CD4-positive, alpha-beta T cell treated with Interleukin-17A for 1 hour (primary cell): ENCODE measurements around the gene NLRP6.
A peak's percentile ranks its signal among the peaks of the same experiment; 100 is the strongest.

Source experiments
- DNase-seq: peaks from one replicate; pipeline ENCODE4 v3.0.0-alpha.2; 2020

Gene NLRP6

GRCh38 chr11:294780-295179 lies 16.6 kb downstream of the NLRP6 start:
- DNase-seq: no peak

- DNase-seq: no peak
These were observed 17.4 kb downstream of the NLRP6 start for GRCh38 chr11:295351-296170.

DNA sequence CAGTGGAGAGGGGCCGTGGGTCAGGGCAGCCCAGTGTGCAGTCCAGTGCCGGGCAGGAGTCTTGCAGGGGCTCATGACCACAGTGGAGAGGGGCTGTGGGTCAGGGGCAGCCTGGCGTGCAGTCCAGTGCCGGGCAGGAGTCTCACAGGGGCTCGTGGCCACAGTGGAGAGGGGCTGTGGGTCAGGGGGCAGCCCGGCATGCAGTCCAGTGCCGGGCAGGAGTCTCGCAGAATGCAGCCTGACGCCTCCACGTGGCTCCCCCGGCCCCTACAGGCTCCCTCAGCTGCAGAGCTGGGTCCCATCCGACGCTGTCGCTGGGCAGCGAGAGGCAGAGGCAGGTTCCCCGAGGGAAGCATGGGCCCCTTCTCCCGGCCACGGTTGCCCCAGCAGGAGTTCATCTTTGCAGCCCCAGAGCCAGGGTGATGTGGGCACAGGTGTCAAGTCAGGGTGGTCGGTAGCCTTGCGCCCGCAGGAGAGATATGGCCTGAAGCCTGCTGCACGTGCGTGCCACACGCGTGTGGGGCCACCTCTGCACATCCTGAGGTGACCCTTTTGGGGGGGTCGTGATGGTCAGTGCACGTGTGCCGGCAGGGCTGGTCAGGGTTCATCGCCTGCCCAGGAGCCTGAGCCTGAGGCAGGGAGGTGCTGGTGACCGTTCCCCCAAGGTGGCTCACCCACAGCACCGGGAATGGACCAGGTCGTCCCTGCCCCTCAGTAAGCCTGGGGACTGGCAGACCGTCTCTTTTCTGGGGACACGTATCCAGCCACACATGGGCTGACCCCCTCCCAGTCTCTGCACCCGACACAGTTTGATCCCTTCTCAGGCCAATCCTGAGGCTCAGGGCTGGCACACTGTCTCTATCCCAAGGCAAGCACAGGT lies 18.2 kb downstream of the NLRP6 start:
- no peak for DNase-seq

GRCh38 chr11:297051-297585 lies 18.9 kb downstream of the NLRP6 start:
- no peak for DNase-seq

GRCh38 chr11:297586-298405 lies 19.6 kb downstream of the NLRP6 start:
- DNase-seq: peak; percentile 60

- DNase-seq: no peak
These were observed 20.3 kb downstream of the NLRP6 start for GRCh38 chr11:298406-299065.

DNA sequence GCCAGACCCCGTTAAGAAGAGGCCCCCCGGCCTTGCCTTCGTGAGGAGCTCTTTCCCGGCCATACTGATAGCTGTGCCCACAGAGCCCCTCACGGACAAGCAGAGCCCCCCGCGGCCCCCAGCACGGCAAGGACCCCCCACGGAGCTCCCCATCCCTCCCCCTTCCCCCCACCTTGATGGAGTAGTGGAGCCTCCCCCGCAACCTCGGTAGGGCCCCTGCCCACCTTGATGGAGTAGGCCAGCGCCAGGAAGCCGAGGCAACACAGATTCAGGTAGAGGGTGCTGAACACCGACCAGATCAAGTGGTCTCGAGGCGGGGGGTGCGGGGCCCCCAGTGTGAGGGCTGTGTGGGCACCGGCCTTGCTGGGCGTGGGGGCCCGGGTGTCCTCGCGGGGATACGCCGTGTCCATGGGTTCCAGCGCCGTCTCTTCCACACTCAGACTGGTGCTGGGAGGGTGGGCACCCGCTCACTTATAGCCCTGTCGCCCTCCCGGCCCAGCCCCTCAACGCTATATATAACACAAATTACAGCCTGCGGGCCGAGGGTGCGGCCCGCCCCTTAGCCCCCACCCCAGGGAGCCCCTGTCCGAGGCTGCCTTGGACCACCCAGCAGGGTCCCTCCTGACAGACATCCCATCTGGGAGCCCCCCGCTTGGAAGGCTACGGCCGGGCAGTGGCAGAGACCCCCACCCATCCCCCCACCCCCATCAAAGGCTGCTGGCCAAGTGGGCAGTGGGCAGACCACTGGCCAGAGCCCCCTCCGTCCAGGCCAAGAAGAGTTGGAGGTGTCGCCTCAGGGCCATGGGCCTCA lies 21.1 kb downstream of the NLRP6 start, which contains the start of gene IFITM5:
IFITM5 (minus strand) TSS at position 446 of the 811 bp plus-strand sequence; CDS start at position 410, 36 bp downstream.
- no peak for DNase-seq

GRCh38 chr11:299951-300735 lies 21.9 kb downstream of the NLRP6 start:
- no peak for DNase-seq

DNA sequence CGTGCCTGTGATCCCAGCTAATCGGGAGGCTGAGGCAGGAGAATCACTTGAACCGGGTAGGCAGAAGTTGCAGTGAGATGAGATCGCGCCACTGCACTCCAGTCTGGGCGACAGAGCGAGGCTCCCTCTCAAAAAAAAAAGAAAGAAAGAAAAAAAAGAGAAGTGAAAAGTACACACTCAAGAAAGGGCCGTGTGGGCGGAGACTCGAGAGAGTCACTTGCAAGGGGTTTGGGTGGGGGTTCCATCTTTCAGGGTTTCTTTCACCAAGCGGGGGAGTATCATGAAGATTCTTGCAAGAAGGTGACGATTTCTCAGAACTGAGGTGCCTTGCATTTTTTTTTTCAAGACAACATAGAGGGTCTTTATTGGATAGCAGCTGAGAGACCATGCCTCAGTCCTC lies 25.2 kb downstream of the NLRP6 start:
- no peak for DNase-seq

GRCh38 chr11:304061-304506 lies 25.9 kb downstream of the NLRP6 start:
- no peak for DNase-seq

DNA sequence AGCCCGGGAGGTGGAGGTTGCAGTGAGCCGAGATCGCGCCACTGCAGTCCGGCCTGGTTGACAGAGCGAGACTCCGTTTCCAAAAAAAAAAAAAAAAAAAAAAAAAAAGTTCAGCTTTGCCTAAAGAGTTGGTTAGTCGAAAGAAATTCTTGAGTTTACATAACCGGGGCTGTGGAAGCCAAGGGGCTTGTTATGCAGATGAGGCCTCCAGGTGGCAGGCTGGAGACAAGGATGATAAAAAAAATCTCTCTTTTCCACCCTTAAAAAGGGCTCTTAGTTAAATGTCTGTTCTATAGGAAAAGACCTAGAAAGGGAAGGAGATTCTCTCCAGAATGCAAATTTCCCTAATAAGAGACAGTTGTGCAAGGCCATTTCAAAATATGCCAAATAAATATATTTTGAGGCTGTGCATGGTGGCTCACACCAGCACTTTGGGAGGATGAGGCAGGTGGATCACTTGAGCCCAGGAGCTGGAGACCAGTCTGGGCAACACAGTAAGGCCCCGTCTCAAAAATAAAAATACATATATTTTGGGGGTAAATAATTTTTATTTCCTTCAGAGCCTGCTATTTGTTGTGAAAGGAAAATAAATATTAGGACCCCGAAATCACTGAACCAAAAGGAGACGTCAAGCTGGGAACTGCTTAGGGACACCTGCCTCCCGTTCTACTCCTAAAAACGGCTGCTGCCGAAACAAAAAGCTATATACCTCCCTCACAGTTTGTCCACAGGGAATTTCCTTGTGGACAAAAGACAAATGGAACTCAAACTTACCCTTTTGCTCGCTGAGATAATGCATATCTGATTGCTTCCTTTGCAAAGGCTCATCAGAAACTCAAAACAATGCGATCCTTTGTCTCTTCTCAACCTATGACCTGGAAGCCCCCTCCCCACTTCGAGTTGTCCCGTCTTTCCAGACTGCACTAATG lies 27.0 kb downstream of the NLRP6 start:
- DNase-seq: peak; percentile 79

- no peak for DNase-seq
These were observed 27.6 kb downstream of the NLRP6 start for GRCh38 chr11:305844-306211.

GRCh38 chr11:306645-307371 lies 28.6 kb downstream of the NLRP6 start:
- DNase-seq: no peak

DNA sequence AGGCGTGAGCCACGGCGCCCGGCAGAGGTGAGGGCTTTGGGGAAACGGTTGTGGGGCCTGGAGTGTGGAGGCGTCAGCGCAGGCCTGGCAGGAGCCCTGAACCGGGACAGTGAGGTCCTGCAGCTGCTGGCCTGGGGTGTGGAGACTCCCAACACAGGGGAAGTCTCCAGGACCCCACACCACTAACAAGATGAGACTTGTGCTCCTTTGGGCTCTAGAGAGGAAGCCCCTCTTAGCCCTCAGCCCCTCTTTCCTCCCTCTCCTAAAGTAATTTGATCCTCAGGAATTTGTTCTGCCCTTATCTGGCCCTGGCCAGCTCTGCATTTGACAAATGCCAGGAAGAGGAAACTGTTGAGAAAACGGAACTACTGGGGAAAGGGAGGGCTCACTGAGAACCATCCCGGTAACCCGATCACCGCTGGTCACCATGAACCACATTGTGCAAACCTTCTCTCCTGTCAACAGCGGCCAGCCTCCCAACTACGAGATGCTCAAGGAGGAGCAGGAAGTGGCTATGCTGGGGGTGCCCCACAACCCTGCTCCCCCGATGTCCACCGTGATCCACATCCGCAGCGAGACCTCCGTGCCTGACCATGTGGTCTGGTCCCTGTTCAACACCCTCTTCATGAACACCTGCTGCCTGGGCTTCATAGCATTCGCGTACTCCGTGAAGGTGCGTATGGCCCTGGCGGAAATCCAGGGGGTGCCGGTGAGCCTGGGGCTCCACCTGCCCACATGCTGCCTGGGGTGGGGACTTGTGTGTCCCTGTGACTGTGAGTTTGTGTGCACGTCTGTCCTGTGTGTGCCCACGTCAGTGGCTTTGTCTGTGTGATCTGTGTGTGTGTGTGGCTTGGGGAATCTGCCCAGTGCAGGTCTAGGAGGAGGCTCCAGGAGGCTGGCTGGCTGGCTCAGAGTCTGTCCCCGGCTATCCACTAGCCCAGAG lies 29.8 kb downstream of the NLRP6 start, which contains the start of gene IFITM2:
IFITM2 (plus strand) TSS at position 51 of the 943 bp plus-strand sequence; CDS start at position 428, 377 bp downstream.
- DNase-seq: peak; percentile 67

- peak; percentile 59 for DNase-seq
These were observed 30.8 kb downstream of the NLRP6 start for GRCh38 chr11:308740-309665.
